GM23338 (cell line): ENCODE data around the gene LRRC28. TPM values are rescaled to one million over a fixed set of nuclear protein-coding genes. Genes with fewer than 3 reads are reported as not detected.
A peak's percentile ranks its signal among the peaks of the same experiment; 100 is the strongest.

Source experiments
- ATAC-seq: fragments of 200-7000 bp; cut with Tn5 transposase; 3 replicates; pipeline ENCODE4 v1.9.1; 2020
- DNase-seq: peaks from one replicate; pipeline ENCODE4 v3.0.0-alpha.2; 2015; ENCODE audit warnings: low spot score
- H2AFZ ChIP-seq: fragments of 200-600 bp; sonication (generic); 2 replicates; pipeline ENCODE4 v1.8.0; 2016; ENCODE audit warnings: antibody characterized with exemption, mild to moderate bottlenecking, moderate library complexity
- H3F3A ChIP-seq: fragments of 200-600 bp; sonication (generic); replicated peaks from 2 replicates; pipeline ENCODE4 v1.8.0; 2017; ENCODE audit warnings: antibody characterized with exemption, mixed run types, low read depth
- H3K27ac ChIP-seq: fragments of 200-600 bp; sonication (generic); 2 replicates; pipeline ENCODE4 v1.6.1; 2016; ENCODE audit warnings: low read depth
- H3K27me3 ChIP-seq: fragments of 200-600 bp; sonication (generic); 2 replicates; pipeline ENCODE4 v1.8.0; 2016; ENCODE audit warnings: mild to moderate bottlenecking, mixed run types, moderate library complexity; ENCODE audit not compliant: insufficient read depth
- H3K36me3 ChIP-seq: fragments of 200-600 bp; sonication (generic); 2 replicates; pipeline ENCODE4 v1.8.0; 2016; ENCODE audit warnings: mild to moderate bottlenecking; ENCODE audit not compliant: insufficient read depth
- H3K4me1 ChIP-seq: fragments of 200-600 bp; sonication (generic); 2 replicates; pipeline ENCODE4 v1.8.0; 2016; ENCODE audit warnings: mild to moderate bottlenecking, moderate library complexity; ENCODE audit not compliant: insufficient read depth
- H3K4me2 ChIP-seq: fragments of 200-600 bp; sonication (generic); 2 replicates; pipeline ENCODE4 v1.7.1; 2017; ENCODE audit warnings: mixed run types
- H3K4me3 ChIP-seq: fragments of 200-600 bp; sonication (generic); 2 replicates; pipeline ENCODE4 v1.6.1; 2016; ENCODE audit warnings: mixed run types
- H3K79me2 ChIP-seq: fragments of 200-600 bp; sonication (generic); replicated peaks from 2 replicates; pipeline ENCODE4 v1.8.0; 2017; ENCODE audit warnings: mild to moderate bottlenecking; ENCODE audit not compliant: insufficient read depth
- H3K9me2 ChIP-seq: fragments of 200-600 bp; sonication (generic); 2 replicates; pipeline ENCODE4 v1.8.0; 2017; ENCODE audit not compliant: insufficient read depth
- H4K20me1 ChIP-seq: fragments of 200-600 bp; sonication (generic); replicated peaks from 2 replicates; pipeline ENCODE4 v1.8.0; 2017; ENCODE audit warnings: mild to moderate bottlenecking; ENCODE audit not compliant: insufficient read depth
- H3K27ac Mint-ChIP-seq: 2 replicates; pipeline ENCODE4 v1.8.0; 2020; ENCODE audit warnings: inconsistent platforms, mild to moderate bottlenecking, moderate library complexity, mixed read lengths
- H3K27me3 Mint-ChIP-seq: 3 replicates; pipeline ENCODE4 v1.8.0; 2022; ENCODE audit warnings: low read depth, mild to moderate bottlenecking, moderate library complexity, mixed read lengths, inconsistent platforms; ENCODE audit not compliant: insufficient read depth, poor library complexity
- H3K36me3 Mint-ChIP-seq: 3 replicates; pipeline ENCODE4 v1.8.0; 2021; ENCODE audit warnings: low read depth, mild to moderate bottlenecking, inconsistent platforms, moderate library complexity, mixed read lengths
- H3K4me1 Mint-ChIP-seq: 3 replicates; pipeline ENCODE4 v1.8.0; 2020; ENCODE audit warnings: mild to moderate bottlenecking, inconsistent platforms, mixed read lengths
- H3K4me3 Mint-ChIP-seq: 3 replicates; pipeline ENCODE4 v1.8.0; 2021; ENCODE audit warnings: moderate library complexity, mild to moderate bottlenecking, inconsistent platforms, mixed read lengths
- H3K9me3 Mint-ChIP-seq: 3 replicates; pipeline ENCODE4 v1.8.0; 2020; ENCODE audit warnings: moderate library complexity, mild to moderate bottlenecking, inconsistent platforms, mixed read lengths
- CREB1 ChIP-seq: fragments of 250-450 bp; sonication (Bioruptor Pico); IDR thresholded peaks from 2 replicates; pipeline ENCODE4 v1.5.0; 2020; ENCODE audit warnings: low read depth, mild to moderate bottlenecking, moderate library complexity
- CTCF ChIP-seq, 2 experiments: fragments of 200-600 bp in 1 of 2; sonication (generic) in 1 of 2; conservative IDR thresholded peaks; 2 replicates each; pipeline versions ENCODE4 v1.5.1 to v1.6.1; 2016 to 2017; ENCODE audit warnings: antibody characterized with exemption in 2 of 2, low read depth in 2 of 2, mild to moderate bottlenecking in 2 of 2, moderate library complexity in 1 of 2
- ETS1 ChIP-seq: IDR thresholded peaks from 2 replicates; pipeline ENCODE4 v1.6.1; 2016; ENCODE audit warnings: antibody characterized with exemption
- EZH2 ChIP-seq: fragments of 200-600 bp; sonication (generic); IDR thresholded peaks from one replicate; pipeline ENCODE4 v1.8.0; 2017; ENCODE audit warnings: antibody characterized with exemption, mild to moderate bottlenecking, low read depth; ENCODE audit not compliant: unreplicated experiment
- EZH2phosphoT487 ChIP-seq: fragments of 200-600 bp; sonication (generic); IDR thresholded peaks from one replicate; pipeline ENCODE4 v1.8.1; 2018; ENCODE audit warnings: antibody characterized with exemption; ENCODE audit not compliant: unreplicated experiment
- JUNB ChIP-seq: IDR thresholded peaks from one replicate; pipeline ENCODE4 v1.6.1; 2016; ENCODE audit warnings: antibody characterized with exemption; ENCODE audit not compliant: unreplicated experiment
- NANOG ChIP-seq: IDR thresholded peaks from 2 replicates; pipeline ENCODE4 v1.6.1; 2016; ENCODE audit warnings: antibody characterized with exemption, borderline replicate concordance
- POLR2AphosphoS5 ChIP-seq: IDR thresholded peaks from 2 replicates; pipeline ENCODE4 v1.6.1; 2016; ENCODE audit warnings: antibody characterized with exemption, low read depth
- REST ChIP-seq: IDR thresholded peaks from one replicate; pipeline ENCODE4 v1.6.1; 2018; ENCODE audit warnings: antibody characterized with exemption; ENCODE audit not compliant: unreplicated experiment
- STAT1 ChIP-seq: IDR thresholded peaks from one replicate; pipeline ENCODE4 v1.6.1; 2016; ENCODE audit warnings: antibody characterized with exemption; ENCODE audit not compliant: unreplicated experiment
- ZNF114 ChIP-seq: fragments of 250-450 bp; sonication (Bioruptor Pico); IDR thresholded peaks from 2 replicates; pipeline ENCODE4 v1.5.0; 2020; ENCODE audit warnings: mild to moderate bottlenecking, moderate library complexity
- ZNF331 ChIP-seq: fragments of 250-450 bp; sonication (Bioruptor Pico); IDR thresholded peaks from 2 replicates; pipeline ENCODE4 v1.5.0; 2020; ENCODE audit warnings: low read depth, mild to moderate bottlenecking, moderate library complexity
- ZNF462 ChIP-seq: fragments of 250-450 bp; sonication (Bioruptor Pico); IDR thresholded peaks from 2 replicates; pipeline ENCODE4 v1.5.0; 2020; ENCODE audit warnings: mild to moderate bottlenecking, moderate library complexity
- polyA plus RNA-seq: library from polyadenylated mRNA; unstranded; fragments of >200 nt; fragmentation: Nextera tagmentation; extraction: Ambion mirVana; gene quantifications from 2 replicates; pipeline ENCODE4 v1.2.1, GENCODE V29; 2016
- total RNA-seq: library from RNA; depleted of rRNA; stranded (reverse); fragments of >200 nt; shearing (Covaris generic); gene quantifications from 2 replicates; pipeline ENCODE4 v1.2.3, GENCODE V29; 2014

LRRC28 gene
- total and polyA plus RNA-seq, 2 experiments from 2014 or later: 12.9 to 28.4 TPM

GRCh38 chr15:99250494-99250856 lies 806 bp upstream of the LRRC28 start:
- no peak for TF ChIP-seq STAT1
- no peak for TF ChIP-seq ZNF114 (CRISPR knock-in tag)
- TF ChIP-seq ZNF331 (CRISPR knock-in tag): no peak
- TF ChIP-seq EZH2: no peak
- no peak for TF ChIP-seq ETS1
- no peak for TF ChIP-seq CTCF (conservative IDR thresholded peaks at IDR 0.05; ENCODE audit: low read depth in 2 of 2)
- TF ChIP-seq POLR2AphosphoS5: no peak
- TF ChIP-seq CREB1 (CRISPR knock-in tag): no peak
- TF ChIP-seq ZNF462 (CRISPR knock-in tag): no peak
- TF ChIP-seq NANOG: no peak
- TF ChIP-seq REST: no peak
- TF ChIP-seq EZH2phosphoT487: no peak
- TF ChIP-seq JUNB: no peak
- H3K4me1 ChIP-seq: peaks cover 10% of the 10 kb centered on the region; the same call in 1 of the 2 replicates
- H3F3A ChIP-seq: peaks cover 5% of the 10 kb centered on the region; the same call in 1 of the 2 replicates
- no peaks in the 10 kb centered on the region for H3K27me3 ChIP-seq
- H3K4me2 ChIP-seq: peak overlapping the region; percentile 86
- H3K27ac ChIP-seq: peak overlapping the region; percentile 82
- Mint-ChIP-seq H3K4me3 (no peak overlapping the region), H3K27me3 (peaks cover 3% of the 10 kb centered on the region), H3K27ac (peak overlapping the region; percentile 96), H3K36me3 (no peaks in the 10 kb centered on the region), H3K4me1 (peaks cover 15% of the 10 kb centered on the region), H3K9me3 (no peaks in the 10 kb centered on the region)
- H3K4me3 ChIP-seq: peak overlapping the region; percentile 54
- no peak for DNase-seq
- H4K20me1 ChIP-seq: no peaks in the 10 kb centered on the region
- H3K9me2 ChIP-seq: no peaks in the 10 kb centered on the region
- H3K79me2 ChIP-seq: peaks cover 37% of the 10 kb centered on the region
- H3K36me3 ChIP-seq: no peaks in the 10 kb centered on the region
- 0 out of 2 replicates have a peak overlapping the region, but pooled peaks have one; percentile 6 for H2AFZ ChIP-seq
- no peak for ATAC-seq
